ENCODE data around the gene CD4. TPM values are rescaled to one million over a fixed set of nuclear protein-coding genes. Genes with fewer than 3 reads are reported as not detected.

The CD4 gene
- total RNA-seq, 2 donors from 2014 or later: 22.3 to 25.0 TPM

GRCh38 chr12:6753772-6754356, 35.5 kb upstream of the CD4 start:
- no peak for DNase-seq (ENCODE audit: low spot score)
- H3K4me1 ChIP-seq (ENCODE audit: control insufficient read depth in 1 of 2, low read depth in 2 of 2): peaks cover 9 to 22% of the 10 kb centered on the region in 2 donors
- ATAC-seq (ENCODE audit: insufficient number of reproducible peaks, low FRiP score, low read depth): no peak
- peak overlapping the region; percentile 44 to 92 for H3K27ac ChIP-seq
- H3K36me3 ChIP-seq: peaks cover 26% of the 10 kb centered on the region
- no peaks in the 10 kb centered on the region for H3K9me3 ChIP-seq
- no peaks in the 10 kb centered on the region for H3K27me3 ChIP-seq (replicated peaks; ENCODE audit: insufficient read depth)
- no peak overlapping the region for H3K4me3 ChIP-seq
- peak; percentile 92 for TF ChIP-seq CTCF (IDR thresholded peaks at IDR 0.05)

- Histone ChIP-seq H3K9me3 (no peaks in the 10 kb centered on the region), H3K27me3 (replicated peaks; ENCODE audit: insufficient read depth) (no peaks in the 10 kb centered on the region), H3K4me3 (no peak overlapping the region), H3K36me3 (peaks cover 20% of the 10 kb centered on the region), H3K4me1 (ENCODE audit: control insufficient read depth in 1 of 2, low read depth in 2 of 2) (peaks cover 9 to 22% of the 10 kb centered on the region in 2 donors), H3K27ac (no peak overlapping the region)
- DNase-seq (ENCODE audit: low spot score) (no peak), ATAC-seq (ENCODE audit: insufficient number of reproducible peaks, low FRiP score, low read depth) (no peak)
- no peak for TF ChIP-seq CTCF (IDR thresholded peaks at IDR 0.05)
Measured at GRCh38 chr12:6754411-6754810, 34.9 kb upstream of the CD4 start.

- no peak for DNase-seq (ENCODE audit: low spot score)
- no peaks in the 10 kb centered on the region for H3K27me3 ChIP-seq (replicated peaks; ENCODE audit: insufficient read depth)
- TF ChIP-seq CTCF (IDR thresholded peaks at IDR 0.05): no peak
Measured at GRCh38 chr12:6757028-6757690, 32.2 kb upstream of the CD4 start.

GRCh38 chr12:6758506-6759095, 30.7 kb upstream of the CD4 start:
- no peak for ATAC-seq (ENCODE audit: insufficient number of reproducible peaks, low FRiP score, low read depth)
- H3K27me3 ChIP-seq (replicated peaks; ENCODE audit: insufficient read depth): no peaks in the 10 kb centered on the region

More at GRCh38 chr12:6757028-6757690, 32.2 kb upstream of the CD4 start:
- no peak overlapping the region for H3K27ac ChIP-seq
- ATAC-seq (ENCODE audit: insufficient number of reproducible peaks, low FRiP score, low read depth): no peak
- H3K36me3 ChIP-seq: no peaks in the 10 kb centered on the region
- no peaks in the 10 kb centered on the region for H3K9me3 ChIP-seq
- H3K4me3 ChIP-seq: no peak overlapping the region
- peaks cover 2 to 8% of the 10 kb centered on the region in 2 donors for H3K4me1 ChIP-seq (ENCODE audit: control insufficient read depth in 1 of 2, low read depth in 2 of 2)

More at GRCh38 chr12:6758506-6759095, 30.7 kb upstream of the CD4 start:
- Histone ChIP-seq H3K4me3 (no peak overlapping the region), H3K9me3 (no peaks in the 10 kb centered on the region), H3K36me3 (no peaks in the 10 kb centered on the region), H3K4me1 (ENCODE audit: control insufficient read depth in 1 of 2, low read depth in 2 of 2) (peaks cover 5 to 17% of the 10 kb centered on the region in 2 donors), H3K27ac (no peak overlapping the region)
- DNase-seq (ENCODE audit: low spot score): no peak
- TF ChIP-seq CTCF (IDR thresholded peaks at IDR 0.05): no peak

All from thoracic aorta (tissue), 2 donors.